ENCODE data around the gene COL26A1. TPM values are rescaled to one million over a fixed set of nuclear protein-coding genes. Genes with fewer than 3 reads are reported as not detected.

Gene COL26A1
- total RNA-seq, 1 experiment from 2014 or later = 42.6 TPM

- Histone ChIP-seq H2BK120ac (ENCODE audit: low read depth, low read length, poor library complexity, severe bottlenecking) (no peak overlapping the region), H3K79me2 (ENCODE audit: insufficient read depth, low read length) (no peaks in the 10 kb centered on the region; the same call in 1 of the 2 replicates), H3K27me3 (ENCODE audit: insufficient read depth, low read length) (no peaks in the 10 kb centered on the region), H2AK5ac (ENCODE audit: insufficient read length, low read length) (no peak overlapping the region), H3K23ac (ENCODE audit: insufficient read length, low read depth, low read length) (no peak overlapping the region), H4K8ac (replicated peaks; ENCODE audit: insufficient read length, low read depth, low read length) (no peak overlapping the region), H2AFZ (ENCODE audit: low read length) (no peak overlapping the region), H3K14ac (ENCODE audit: insufficient read depth, low read length) (no peak overlapping the region), H4K91ac (ENCODE audit: insufficient read length, low read depth, low read length) (no peak overlapping the region), H3K4me2 (ENCODE audit: insufficient read depth, insufficient read length, low read length) (no peak overlapping the region), H2BK5ac (ENCODE audit: insufficient read length, low read length) (no peak overlapping the region), H4K5ac (ENCODE audit: insufficient read length, low read depth, low read length) (no peak overlapping the region), H3K27ac (ENCODE audit: insufficient read length, low read depth, low read length) (no peak overlapping the region), H3K4me1 (ENCODE audit: insufficient read depth, low read length) (no peaks in the 10 kb centered on the region), H3T11ph (ENCODE audit: low read length) (no peak overlapping the region), H2BK20ac (ENCODE audit: low read depth, low read length, poor library complexity, severe bottlenecking) (no peak overlapping the region), H3K79me1 (ENCODE audit: insufficient read depth, low read depth, low read length, poor library complexity, severe bottlenecking) (no peaks in the 10 kb centered on the region), H3K9me3 (ENCODE audit: control insufficient read depth, low read depth, low read length) (no peaks in the 10 kb centered on the region), H3K9ac (ENCODE audit: extremely low read depth, insufficient read length, low read length) (no peak overlapping the region), H3K18ac (ENCODE audit: insufficient read length, low read depth, low read length) (no peak overlapping the region), H2BK15ac (ENCODE audit: low read depth, low read length) (no peak overlapping the region), H4K20me1 (ENCODE audit: control insufficient read depth, insufficient read depth, insufficient read length) (no peaks in the 10 kb centered on the region), H3K4ac (ENCODE audit: low read depth, low read length) (no peak overlapping the region), H2BK12ac (ENCODE audit: insufficient read length, low read depth, low read length) (no peak overlapping the region), H3K23me2 (ENCODE audit: insufficient read length, low read depth, low read length, poor library complexity, severe bottlenecking) (no peaks in the 10 kb centered on the region), H3K56ac (ENCODE audit: insufficient read length, low read depth, low read length) (no peak overlapping the region)
- Mint-ChIP-seq H3K4me1 (peaks cover 2 to 15% of the 10 kb centered on the region in 2 experiments), H3K9me3 (no peaks in the 10 kb centered on the region), H3K36me3 (ENCODE audit: insufficient read depth in 1 of 3, low read depth in 3 of 3) (peaks cover 0 to 9% (median 0%) of the 10 kb centered on the region in 3 experiments; a peak in 3 of 7 replicates), H3K27ac (peak overlapping the region in 2 of 3 experiments; percentile 47 to 65; a peak in 1 of 7 replicates), H3K4me3 (no peak overlapping the region), H3K27me3 (ENCODE audit: low read depth) (no peaks in the 10 kb centered on the region)
- WGBS (ENCODE audit: extremely low coverage, insufficient read length, low lambda C conversion rate) = no CpG with 5 or more reads among the region's 15 CpGs
- DNase-seq = peak; percentile 74
- TF ChIP-seq, protein P1, sequence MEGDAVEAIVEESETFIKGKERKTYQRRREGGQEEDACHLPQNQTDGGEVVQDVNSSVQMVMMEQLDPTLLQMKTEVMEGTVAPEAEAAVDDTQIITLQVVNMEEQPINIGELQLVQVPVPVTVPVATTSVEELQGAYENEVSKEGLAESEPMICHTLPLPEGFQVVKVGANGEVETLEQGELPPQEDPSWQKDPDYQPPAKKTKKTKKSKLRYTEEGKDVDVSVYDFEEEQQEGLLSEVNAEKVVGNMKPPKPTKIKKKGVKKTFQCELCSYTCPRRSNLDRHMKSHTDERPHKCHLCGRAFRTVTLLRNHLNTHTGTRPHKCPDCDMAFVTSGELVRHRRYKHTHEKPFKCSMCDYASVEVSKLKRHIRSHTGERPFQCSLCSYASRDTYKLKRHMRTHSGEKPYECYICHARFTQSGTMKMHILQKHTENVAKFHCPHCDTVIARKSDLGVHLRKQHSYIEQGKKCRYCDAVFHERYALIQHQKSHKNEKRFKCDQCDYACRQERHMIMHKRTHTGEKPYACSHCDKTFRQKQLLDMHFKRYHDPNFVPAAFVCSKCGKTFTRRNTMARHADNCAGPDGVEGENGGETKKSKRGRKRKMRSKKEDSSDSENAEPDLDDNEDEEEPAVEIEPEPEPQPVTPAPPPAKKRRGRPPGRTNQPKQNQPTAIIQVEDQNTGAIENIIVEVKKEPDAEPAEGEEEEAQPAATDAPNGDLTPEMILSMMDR (conservative IDR thresholded peaks at IDR 0.05) = peak; percentile 97
Measured at GRCh38 chr7:101538596-101539459, 176.2 kb downstream of the COL26A1 start.
